HG03442 (cell line): ENCODE results near the gene SMYD3.
A peak's percentile ranks its signal among the peaks of the same experiment; 100 is the strongest.

Experiments used
- ATAC-seq: cut with Tn5 transposase; IDR thresholded peaks from one replicate; pipeline ENCODE4 v1.9.1; 2021; ENCODE audit warnings: mild to moderate bottlenecking, moderate library complexity; ENCODE audit not compliant: unreplicated experiment

The SMYD3 gene

GRCh38 chr1:246001142-246001836 is 505.8 kb downstream of the SMYD3 start:
- no peak for ATAC-seq

DNA sequence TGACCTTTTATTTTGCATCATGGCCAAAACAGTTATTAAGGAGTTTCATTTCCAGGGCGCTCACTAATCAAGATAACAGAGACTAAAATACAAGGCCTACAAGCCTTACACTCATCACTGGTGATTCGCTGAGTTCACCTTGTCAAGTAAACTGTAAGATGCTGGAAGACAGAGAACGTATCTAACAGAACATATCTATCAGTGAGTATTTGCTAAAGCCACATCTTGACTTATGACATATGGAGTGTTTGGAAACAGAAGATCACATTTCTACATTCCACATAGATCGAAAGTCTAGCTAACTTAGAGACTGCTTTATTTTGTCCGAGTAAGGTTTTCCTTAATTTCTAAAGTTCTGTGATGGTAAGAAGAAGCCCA is 506.5 kb downstream of the SMYD3 start:
- ATAC-seq: no peak

- ATAC-seq: peak; percentile 85
These were observed 507.1 kb downstream of the SMYD3 start for GRCh38 chr1:245999697-246000637.

DNA sequence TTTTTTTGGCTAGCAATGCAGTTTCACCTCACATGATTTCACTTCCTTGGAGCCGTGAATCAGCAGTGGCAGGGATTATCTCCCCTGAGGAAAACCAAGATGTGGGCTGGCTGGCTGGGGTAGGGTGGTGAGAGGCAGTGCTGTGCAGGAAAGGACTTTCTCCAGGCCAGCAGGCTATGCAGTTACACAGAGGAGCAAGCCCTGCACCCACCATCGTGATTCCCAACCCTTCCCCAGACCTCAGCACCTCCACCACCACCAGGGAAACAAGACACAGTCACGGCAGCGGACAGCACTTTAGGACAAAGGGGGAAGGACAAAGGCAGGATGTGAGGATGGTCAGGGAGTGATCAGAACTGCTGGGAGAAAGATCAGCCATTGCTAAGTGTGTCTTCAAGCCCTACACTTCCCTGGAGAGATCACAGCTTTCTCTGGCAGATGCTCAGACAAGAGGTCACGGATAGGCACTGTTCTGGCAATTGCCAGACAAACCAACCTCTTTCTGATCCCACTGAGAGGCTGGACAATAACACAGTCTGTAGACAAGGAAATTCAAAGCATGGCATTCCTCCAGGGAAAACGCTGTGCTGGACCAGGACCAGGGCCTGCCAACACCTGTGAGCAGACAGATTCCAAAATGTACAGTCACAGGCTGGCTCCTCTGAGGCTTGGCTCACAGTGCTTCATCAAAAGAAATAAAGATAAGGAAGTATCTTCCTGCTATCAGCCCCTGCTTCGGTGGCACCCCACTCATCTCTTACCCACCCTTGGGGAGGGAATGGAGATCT is 509.4 kb downstream of the SMYD3 start:
- ATAC-seq: no peak

GRCh38 chr1:245996811-245997210 is 510.3 kb downstream of the SMYD3 start:
- no peak for ATAC-seq

GRCh38 chr1:245995474-245995873 is 511.6 kb downstream of the SMYD3 start:
- no peak for ATAC-seq

GRCh38 chr1:245991266-245991665 is 515.8 kb downstream of the SMYD3 start:
- ATAC-seq: no peak

DNA sequence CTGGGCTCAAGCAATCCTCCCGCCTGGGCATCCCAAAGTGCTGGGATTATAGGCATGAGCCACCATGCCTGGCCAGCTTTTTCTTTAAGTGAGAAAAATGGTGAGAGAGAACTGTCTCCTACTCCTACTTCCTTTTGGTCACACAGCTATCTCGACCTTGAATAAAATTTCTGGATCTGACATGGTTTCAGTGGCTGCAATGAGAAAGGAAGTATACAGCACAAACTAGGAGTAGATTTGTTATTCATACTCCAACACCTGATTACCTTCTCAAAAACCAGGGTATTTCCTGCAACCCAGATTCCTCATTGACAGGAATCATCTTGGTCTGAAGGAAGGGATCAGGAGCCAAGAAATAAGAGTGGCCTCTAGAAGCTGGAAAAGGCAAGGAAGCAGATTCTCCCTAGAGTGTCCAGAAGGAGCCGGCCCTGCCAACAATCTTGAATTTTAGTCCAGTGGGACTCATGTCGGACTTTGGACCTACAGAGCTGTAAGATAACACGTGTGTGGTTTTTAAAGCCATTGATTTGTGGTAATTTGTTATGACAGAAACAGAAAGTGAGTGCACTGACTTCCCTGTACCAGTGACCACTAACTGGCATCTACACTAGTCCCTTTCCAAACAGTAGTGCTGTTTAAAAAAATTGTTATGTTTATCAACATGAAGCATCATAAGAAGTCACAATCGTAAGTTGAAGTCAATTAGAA is 516.6 kb downstream of the SMYD3 start:
- ATAC-seq: no peak

- ATAC-seq: no peak
These were observed 518.5 kb downstream of the SMYD3 start for GRCh38 chr1:245988393-245989078.

DNA sequence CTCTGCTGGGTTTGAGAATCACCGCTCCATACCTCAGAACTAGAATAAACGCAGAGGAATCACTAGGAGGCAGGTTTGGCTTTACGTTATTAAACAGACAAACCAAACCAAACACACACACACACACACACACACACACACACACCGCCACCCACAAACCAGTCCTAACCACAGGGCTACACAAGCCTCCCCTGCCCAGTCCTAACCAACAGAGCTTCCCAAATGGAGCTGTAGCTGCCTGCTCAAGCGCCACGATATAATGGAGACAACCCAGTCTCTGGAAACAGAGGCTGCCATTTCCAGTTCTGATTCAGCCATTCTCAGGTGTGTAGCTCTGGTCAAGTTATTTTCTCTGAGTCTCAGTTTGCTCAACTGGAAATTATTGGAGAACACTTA is 519.1 kb downstream of the SMYD3 start:
- ATAC-seq: no peak

GRCh38 chr1:245987577-245987976 is 519.5 kb downstream of the SMYD3 start:
- ATAC-seq: no peak

DNA sequence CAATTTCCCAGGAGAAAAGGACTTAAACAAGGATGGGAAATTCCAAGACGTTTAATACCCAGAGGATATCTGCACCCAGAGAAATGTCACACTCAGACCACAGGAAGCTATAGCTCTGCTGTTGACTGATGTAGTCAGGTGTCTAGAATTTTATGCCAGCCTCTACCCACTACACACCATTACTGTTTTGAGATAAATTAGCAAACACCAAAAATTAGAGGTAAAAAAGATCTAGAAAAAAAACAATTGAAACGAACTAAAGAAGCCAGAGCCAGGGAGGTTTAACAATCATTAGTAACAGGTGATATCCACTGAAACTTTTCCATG is 519.9 kb downstream of the SMYD3 start:
- no peak for ATAC-seq

GRCh38 chr1:245986404-245987218 is 520.5 kb downstream of the SMYD3 start:
- no peak for ATAC-seq

DNA sequence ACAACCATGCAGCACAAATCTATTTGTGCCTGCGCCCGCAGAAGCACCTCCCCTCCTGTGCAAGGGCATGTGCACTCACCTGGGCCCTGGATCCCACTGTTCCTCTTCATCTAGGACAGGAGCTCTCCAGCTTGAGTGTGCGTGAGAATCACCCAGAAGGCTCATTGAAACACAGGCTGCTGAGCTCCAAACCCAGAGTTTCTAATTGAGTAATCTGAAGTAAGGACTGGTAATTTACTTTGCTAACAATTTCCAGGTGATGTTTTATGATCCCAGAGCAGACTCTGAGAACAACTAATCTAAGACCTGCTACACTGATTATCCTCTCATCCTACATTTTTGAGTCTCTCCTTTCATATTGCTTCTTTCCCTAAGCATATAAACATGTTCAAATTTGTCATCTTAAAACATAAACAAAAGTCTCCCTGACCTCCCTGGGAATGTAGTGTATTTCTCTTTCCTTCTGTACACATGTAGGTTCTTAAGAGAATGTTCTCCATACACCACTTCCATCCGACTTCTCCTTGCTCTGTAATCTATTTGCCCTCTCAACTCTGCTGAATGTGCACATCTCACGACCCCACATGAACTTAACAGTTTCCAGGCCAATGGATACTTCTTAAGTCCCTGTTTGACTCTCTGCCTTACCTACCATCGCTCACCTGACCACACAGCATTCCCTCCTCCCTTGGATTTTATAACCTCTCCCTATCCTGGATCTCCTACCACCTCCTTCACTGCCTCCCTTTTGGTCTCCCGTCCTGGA is 522.5 kb downstream of the SMYD3 start:
- peak; percentile 71 for ATAC-seq

GRCh38 chr1:245983294-245983967 is 523.6 kb downstream of the SMYD3 start:
- ATAC-seq: no peak

DNA sequence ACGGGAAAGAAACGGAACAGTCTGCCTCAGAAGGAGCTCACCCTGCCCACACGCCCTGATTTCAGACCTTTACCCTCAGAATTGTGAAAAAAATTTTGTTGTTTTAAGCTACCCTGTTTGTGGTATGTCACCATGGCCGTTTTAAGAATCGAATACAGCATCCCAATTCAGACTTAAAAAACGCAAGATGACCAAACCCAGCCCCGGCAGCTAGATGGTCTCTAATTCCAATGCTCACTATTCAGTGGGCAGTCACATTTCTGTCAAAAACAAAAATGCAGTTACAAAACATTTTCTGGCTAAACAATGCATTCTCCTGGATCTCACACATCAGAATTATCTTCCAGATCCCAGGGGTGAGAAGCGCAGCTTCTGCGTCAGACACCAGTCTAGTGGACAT is 527.5 kb downstream of the SMYD3 start:
- no peak for ATAC-seq

DNA sequence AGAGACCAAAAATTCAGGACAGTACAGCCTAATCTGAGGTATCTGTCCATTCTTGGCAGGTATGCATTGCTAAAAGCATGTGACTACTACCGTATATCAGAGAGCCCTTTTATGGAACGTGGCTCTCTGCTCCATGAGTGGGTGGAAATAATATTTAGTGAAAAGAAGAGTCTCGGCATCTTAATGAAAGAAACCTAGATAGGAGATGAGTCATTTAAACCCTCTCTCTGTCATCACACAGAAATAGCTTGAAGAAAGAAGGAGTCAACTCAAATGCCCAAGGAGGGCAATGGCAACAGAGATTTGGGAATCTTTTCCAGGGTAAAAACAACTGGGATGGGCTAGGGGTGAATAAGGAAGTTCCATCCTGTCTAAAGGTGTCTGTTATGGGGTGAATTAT is 528.2 kb downstream of the SMYD3 start:
- no peak for ATAC-seq

- no peak for ATAC-seq
These were observed 534.6 kb downstream of the SMYD3 start for GRCh38 chr1:245972476-245972875.
